Activated B cell treated with CpG ODN at 0.5 μM for 24 hours (primary cell): Measurements from ENCODE around the gene PFKL. TPM values are rescaled to one million over a fixed set of nuclear protein-coding genes. Genes with fewer than 3 reads are reported as not detected.

ENCODE experiments used
- ATAC-seq: fragments of 200-7000 bp; cut with Tn5 transposase; one replicate; pipeline ENCODE4 v1.10.0; 2021; ENCODE audit warnings: low read depth, mild to moderate bottlenecking, moderate library complexity
- CTCF ChIA-PET: fragments of 350-600 bp; sonication (Branson Sonifier 250); formaldehyde crosslinking; loops from one replicate; lab custom pipeline; 2021; ENCODE audit warnings: antibody characterized with exemption; lab: Charles Lee
- POLR2A ChIA-PET: fragments of 350-600 bp; sonication (Branson Sonifier 250); formaldehyde crosslinking; loops from one replicate; lab custom pipeline; 2021; ENCODE audit warnings: antibody characterized with exemption; lab: Charles Lee
- DNase-seq: peaks from one replicate; pipeline ENCODE4 v3.0.0; 2022
- H3K27ac Mint-ChIP-seq: one replicate; pipeline ENCODE4 v1.8.0; 2020; ENCODE audit warnings: mixed read lengths
- H3K27me3 Mint-ChIP-seq: one replicate; pipeline ENCODE4 v1.8.0; 2021; ENCODE audit warnings: mixed read lengths
- H3K36me3 Mint-ChIP-seq: one replicate; pipeline ENCODE4 v1.8.0; 2021; ENCODE audit warnings: low read depth, mixed read lengths
- H3K4me1 Mint-ChIP-seq: one replicate; pipeline ENCODE4 v1.8.0; 2021; ENCODE audit warnings: mixed read lengths
- H3K4me3 Mint-ChIP-seq: one replicate; pipeline ENCODE4 v1.8.0; 2020; ENCODE audit warnings: mild to moderate bottlenecking, mixed read lengths
- H3K9me3 Mint-ChIP-seq: one replicate; pipeline ENCODE4 v1.8.0; 2020; ENCODE audit warnings: mixed read lengths
- CTCF ChIP-seq: fragments of 200-600 bp; IDR thresholded peaks from one replicate; pipeline ENCODE4 v1.8.0; 2022; ENCODE audit warnings: antibody characterized with exemption, mild to moderate bottlenecking
- intact Hi-C: fragments of 100-400 bp; cut with micrococcal nuclease; formaldehyde crosslinking; loops from one replicate; pipeline ENCODE4 v1.15.1; 2024
- total RNA-seq: library from RNA; stranded (reverse); gene quantifications from 2 replicates; pipeline ENCODE4 v1.2.3, GENCODE V29; 2022

The PFKL gene
- total RNA-seq, 1 donor from 2014 or later: 174 TPM

GRCh38 chr21:44314561-44314960 lies 14.7 kb downstream of the PFKL start:
- ChIA-PET POLR2A (no interaction called here), CTCF (no interaction called here)
- Mint-ChIP-seq H3K4me1 (no peaks in the 10 kb centered on the region), H3K27me3 (no peaks in the 10 kb centered on the region), H3K4me3 (no peak overlapping the region), H3K36me3 (peaks cover 61% of the 10 kb centered on the region), H3K9me3 (no peaks in the 10 kb centered on the region), H3K27ac (no peak overlapping the region)
- no peak for DNase-seq
- no peak for TF ChIP-seq CTCF
- no peak for ATAC-seq
- intact Hi-C loops: no loop called here

- H3K4me1 Mint-ChIP-seq: no peaks in the 10 kb centered on the region
- H3K27ac Mint-ChIP-seq: no peak overlapping the region
- intact Hi-C loops: no loop called here
- DNase-seq (no peak), ATAC-seq (no peak)
- H3K36me3 Mint-ChIP-seq: peaks cover 65% of the 10 kb centered on the region
- no peak for TF ChIP-seq CTCF
- ChIA-PET CTCF (no interaction called here), POLR2A (interaction anchor here (0.6 kb wide), 1 partner anchor 13 kb away, joined by 8 read pairs; no protein-coding TSS in a partner anchor)
- no peaks in the 10 kb centered on the region for H3K27me3 Mint-ChIP-seq
- no peak overlapping the region for H3K4me3 Mint-ChIP-seq
- no peaks in the 10 kb centered on the region for H3K9me3 Mint-ChIP-seq
Observed at GRCh38 chr21:44315691-44316203, 15.9 kb downstream of the PFKL start.

- Mint-ChIP-seq H3K4me1 (no peaks in the 10 kb centered on the region), H3K4me3 (no peak overlapping the region), H3K27ac (no peak overlapping the region), H3K27me3 (no peaks in the 10 kb centered on the region), H3K36me3 (peaks cover 59% of the 10 kb centered on the region), H3K9me3 (no peaks in the 10 kb centered on the region)
- intact Hi-C loops: no loop called here
- DNase-seq: no peak
- ChIA-PET POLR2A (no interaction called here), CTCF (no interaction called here)
- TF ChIP-seq CTCF: no peak
- ATAC-seq: no peak
Observed at GRCh38 chr21:44316277-44316900, 16.5 kb downstream of the PFKL start.

- H3K36me3 Mint-ChIP-seq: peaks cover 54% of the 10 kb centered on the region
- H3K4me3 Mint-ChIP-seq: no peak overlapping the region
- DNase-seq (no peak), ATAC-seq (no peak)
- H3K4me1 Mint-ChIP-seq: no peaks in the 10 kb centered on the region
- intact Hi-C loops: no loop called here
- no peak overlapping the region for H3K27ac Mint-ChIP-seq
- POLR2A ChIA-PET: no interaction called here
- no peaks in the 10 kb centered on the region for H3K27me3 Mint-ChIP-seq
- no peak for TF ChIP-seq CTCF
- no peaks in the 10 kb centered on the region for H3K9me3 Mint-ChIP-seq
- CTCF ChIA-PET: no interaction called here
Observed at GRCh38 chr21:44317241-44317782, 17.5 kb downstream of the PFKL start.

GRCh38 chr21:44317871-44318270 lies 18.0 kb downstream of the PFKL start:
- Mint-ChIP-seq H3K4me3 (no peak overlapping the region), H3K4me1 (no peaks in the 10 kb centered on the region), H3K27me3 (no peaks in the 10 kb centered on the region), H3K27ac (no peak overlapping the region), H3K9me3 (no peaks in the 10 kb centered on the region), H3K36me3 (peaks cover 54% of the 10 kb centered on the region)
- TF ChIP-seq CTCF: no peak
- intact Hi-C loops: no loop called here
- no peak for ATAC-seq
- POLR2A ChIA-PET: no interaction called here
- no peak for DNase-seq
- CTCF ChIA-PET: no interaction called here
